Activated CD4-positive, alpha-beta T cell treated with anti-CD3 and anti-CD28 coated beads, Interleukin-2, amount 10 ng/mL, durations not matched to agents 24 days and 14 days (primary cell): ENCODE measurements around the gene NEDD8. TPM values are rescaled to one million over a fixed set of nuclear protein-coding genes. Genes with fewer than 3 reads are reported as not detected.
"Not testable (repeated sequence)": the region's sequence is repeated elsewhere in the genome, so short reads cannot be mapped to it uniquely, and the experiment has no call there.

Experiments used
- DNase-seq: peaks from one replicate; pipeline ENCODE4 v3.0.0; 2022
- H3K27ac Mint-ChIP-seq: one replicate; pipeline ENCODE4 v1.8.0; 2022; ENCODE audit warnings: mild to moderate bottlenecking, mixed read lengths
- H3K27me3 Mint-ChIP-seq: one replicate; pipeline ENCODE4 v1.8.0; 2022; ENCODE audit warnings: mixed read lengths
- H3K36me3 Mint-ChIP-seq: one replicate; pipeline ENCODE4 v1.8.0; 2022; ENCODE audit warnings: low read depth, mild to moderate bottlenecking, mixed read lengths
- H3K4me1 Mint-ChIP-seq: one replicate; pipeline ENCODE4 v1.8.0; 2021; ENCODE audit warnings: mixed read lengths
- H3K4me3 Mint-ChIP-seq: one replicate; pipeline ENCODE4 v1.8.0; 2022; ENCODE audit warnings: mild to moderate bottlenecking, moderate library complexity, mixed read lengths
- H3K9me3 Mint-ChIP-seq: one replicate; pipeline ENCODE4 v1.8.0; 2021; ENCODE audit warnings: mixed read lengths
- intact Hi-C: fragments of 100-400 bp; cut with micrococcal nuclease; formaldehyde crosslinking; loops from one replicate; pipeline ENCODE4 v1.15.1; 2023
- total RNA-seq: library from RNA; stranded (reverse); gene quantifications from 2 replicates; pipeline ENCODE4 v1.2.3, GENCODE V29; 2022

The NEDD8 gene
- total RNA-seq, 1 donor from 2014 or later: 190 TPM

DNA sequence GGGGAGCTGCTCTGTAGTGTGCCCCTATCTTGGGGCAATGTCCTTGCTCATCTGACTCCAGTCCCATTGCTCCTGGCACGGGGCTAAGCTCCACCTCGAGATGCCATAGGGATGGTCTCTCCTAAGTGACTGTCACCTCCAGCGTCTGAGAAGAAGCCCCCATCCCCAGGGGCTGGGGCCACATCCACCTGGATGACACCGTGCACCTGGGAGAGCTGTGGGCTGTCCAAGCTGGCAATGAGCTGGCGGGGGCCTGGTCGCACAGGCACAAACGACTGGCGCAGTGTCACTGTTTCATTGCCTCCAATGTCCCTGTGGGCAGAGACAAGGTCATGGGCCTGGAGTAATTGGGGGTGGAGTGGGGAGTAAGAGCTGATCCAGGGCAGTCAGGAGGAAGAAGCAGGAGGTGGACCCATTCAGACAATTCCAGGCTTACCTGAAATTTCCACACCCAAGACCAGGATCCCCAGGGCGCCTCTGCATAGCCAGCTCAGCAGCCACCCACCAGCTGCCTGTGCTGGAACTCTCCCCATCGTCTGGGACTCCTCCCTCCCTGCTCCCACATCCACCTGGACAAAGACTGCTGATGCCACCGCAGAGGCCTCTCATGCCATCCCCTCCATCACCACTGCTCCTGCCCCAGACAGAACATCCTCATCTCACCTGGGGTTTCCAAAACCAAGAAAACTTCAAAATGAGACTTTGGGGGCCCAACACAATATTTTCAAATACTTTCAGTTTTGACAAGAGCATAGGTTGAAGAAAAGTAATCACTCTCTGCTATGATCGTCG is 17.3 kb upstream of the NEDD8 start:
- Mint-ChIP-seq H3K4me3 (peak overlapping the region; percentile 58), H3K27ac (peak overlapping the region; percentile 85), H3K4me1 (peaks cover 46% of the 10 kb centered on the region), H3K36me3 (peaks cover 13% of the 10 kb centered on the region), H3K9me3 (no peaks in the 10 kb centered on the region), H3K27me3 (no peaks in the 10 kb centered on the region)
- DNase-seq: no peak
- intact Hi-C loops: no loop called here

DNA sequence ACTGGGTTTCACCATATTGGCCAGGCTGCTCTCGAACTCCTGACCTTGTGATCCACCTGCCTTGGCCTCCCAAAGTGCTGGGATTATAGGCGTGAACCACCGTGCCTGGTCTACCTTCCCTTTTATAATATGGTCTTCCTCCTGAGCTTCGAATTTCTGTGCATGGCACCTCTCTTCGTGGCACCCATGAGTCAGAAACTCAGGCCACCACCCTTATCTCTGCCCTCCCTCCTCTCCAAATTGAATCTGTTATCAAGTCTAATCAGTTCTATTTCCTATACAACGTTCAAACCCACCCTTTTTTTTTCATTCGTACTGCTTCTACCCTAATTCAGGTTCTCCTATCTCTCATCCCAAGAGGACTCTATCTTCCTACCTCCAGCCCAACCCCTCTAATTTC is 15.3 kb upstream of the NEDD8 start:
- no peak for DNase-seq
- no peaks in the 10 kb centered on the region for H3K27me3 Mint-ChIP-seq
- H3K36me3 Mint-ChIP-seq: peaks cover 8% of the 10 kb centered on the region
- no peaks in the 10 kb centered on the region for H3K9me3 Mint-ChIP-seq
- peak overlapping the region; percentile 83 for H3K27ac Mint-ChIP-seq
- peak overlapping the region; percentile 59 for H3K4me3 Mint-ChIP-seq
- peaks cover 60% of the 10 kb centered on the region for H3K4me1 Mint-ChIP-seq
- intact Hi-C loops: loop anchor here (1.0 to 2.0 kb wide), 2 partner anchors 27 to 41 kb away; no protein-coding TSS in a partner anchor

DNA sequence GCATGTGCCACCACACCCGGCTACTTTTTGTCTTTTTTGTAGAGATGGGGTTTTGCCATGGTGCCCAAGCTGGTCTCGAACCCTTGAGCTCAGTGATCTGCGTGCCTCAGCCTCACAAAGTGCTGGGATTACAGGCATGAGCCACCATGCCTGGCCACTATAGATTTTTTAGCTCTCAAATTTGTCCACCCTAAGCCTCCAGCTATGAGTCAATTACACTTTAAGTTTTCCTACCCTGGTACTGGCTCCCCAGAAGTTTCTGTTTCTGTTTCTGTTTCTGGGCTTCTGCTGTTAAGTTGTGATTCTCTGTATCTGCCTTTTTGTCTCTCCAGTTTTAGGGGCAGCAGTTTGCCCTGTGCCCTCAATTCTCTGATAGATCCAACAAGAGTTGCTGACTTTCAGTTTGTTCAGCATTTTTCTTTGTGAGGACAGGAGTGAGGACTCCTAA is 14.6 kb upstream of the NEDD8 start:
- H3K27ac Mint-ChIP-seq: peak overlapping the region; percentile 94
- no peaks in the 10 kb centered on the region for H3K9me3 Mint-ChIP-seq
- intact Hi-C loops: loop anchor here (1.0 to 2.0 kb wide), 2 partner anchors 28 to 42 kb away; no protein-coding TSS in a partner anchor
- H3K4me1 Mint-ChIP-seq: peaks cover 62% of the 10 kb centered on the region
- H3K36me3 Mint-ChIP-seq: peaks cover 10% of the 10 kb centered on the region
- no peaks in the 10 kb centered on the region for H3K27me3 Mint-ChIP-seq
- DNase-seq: peak; percentile 85
- H3K4me3 Mint-ChIP-seq: peak overlapping the region; percentile 70

DNA sequence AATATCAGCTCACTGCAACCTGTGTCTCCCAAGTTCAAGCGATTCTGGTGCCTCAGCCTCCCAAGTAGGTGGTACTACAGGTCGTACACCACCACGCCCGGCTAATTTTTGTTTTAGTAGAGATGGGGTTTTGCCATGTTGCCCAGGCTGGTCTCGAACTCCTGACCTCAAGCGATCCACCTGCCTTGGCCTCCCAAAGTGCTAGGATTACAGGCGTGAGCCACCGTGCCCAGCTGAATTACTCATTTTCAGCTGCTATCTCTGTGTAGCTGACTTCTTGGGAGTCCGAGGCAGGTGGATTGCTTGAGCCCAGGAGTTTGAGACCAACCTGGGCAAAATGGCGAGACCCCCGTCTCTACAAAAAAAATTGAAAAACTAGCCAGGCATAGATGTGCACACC is 13.2 kb upstream of the NEDD8 start:
- intact Hi-C loops, H3K27me3 Mint-ChIP-seq, H3K27ac Mint-ChIP-seq, H3K4me3 Mint-ChIP-seq, DNase-seq, H3K9me3 Mint-ChIP-seq: not testable (repeated sequence)
- peaks cover 56% of the 10 kb centered on the region for H3K4me1 Mint-ChIP-seq
- peaks cover 16% of the 10 kb centered on the region for H3K36me3 Mint-ChIP-seq

DNA sequence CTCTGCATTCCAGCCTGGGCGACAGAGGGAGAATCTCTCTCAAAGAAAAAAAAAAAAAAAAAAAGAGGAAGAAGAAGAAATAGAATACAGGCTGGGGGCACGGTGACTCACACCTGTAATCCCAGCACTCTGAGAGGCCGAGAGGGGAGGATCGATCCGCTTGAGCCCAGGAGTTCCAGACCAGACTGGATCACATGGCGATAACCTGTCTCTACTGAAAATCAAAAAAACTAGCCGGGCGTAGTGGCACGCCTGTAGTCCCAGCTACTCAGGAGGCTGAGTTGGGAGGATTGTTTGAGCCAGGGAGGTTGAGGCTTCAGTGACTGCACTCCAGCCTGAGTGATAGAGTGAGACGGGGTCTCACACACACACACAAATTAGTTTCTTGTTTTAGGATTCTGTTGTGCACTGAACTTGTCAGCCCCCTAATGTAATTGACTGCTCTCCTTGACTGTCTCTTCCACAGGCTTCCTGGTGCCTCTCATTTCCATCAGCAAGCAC is 11.2 kb upstream of the NEDD8 start:
- H3K9me3 Mint-ChIP-seq: no peaks in the 10 kb centered on the region
- no peaks in the 10 kb centered on the region for H3K27me3 Mint-ChIP-seq
- H3K4me1 Mint-ChIP-seq: peaks cover 59% of the 10 kb centered on the region
- DNase-seq: peak; percentile 71
- H3K36me3 Mint-ChIP-seq: peaks cover 32% of the 10 kb centered on the region
- intact Hi-C loops: loop anchor here (1.0 to 2.0 kb wide), 3 partner anchors 54 to 89 kb away; no protein-coding TSS in a partner anchor
- peak overlapping the region; percentile 100 for H3K27ac Mint-ChIP-seq
- H3K4me3 Mint-ChIP-seq: peak overlapping the region; percentile 99

DNA sequence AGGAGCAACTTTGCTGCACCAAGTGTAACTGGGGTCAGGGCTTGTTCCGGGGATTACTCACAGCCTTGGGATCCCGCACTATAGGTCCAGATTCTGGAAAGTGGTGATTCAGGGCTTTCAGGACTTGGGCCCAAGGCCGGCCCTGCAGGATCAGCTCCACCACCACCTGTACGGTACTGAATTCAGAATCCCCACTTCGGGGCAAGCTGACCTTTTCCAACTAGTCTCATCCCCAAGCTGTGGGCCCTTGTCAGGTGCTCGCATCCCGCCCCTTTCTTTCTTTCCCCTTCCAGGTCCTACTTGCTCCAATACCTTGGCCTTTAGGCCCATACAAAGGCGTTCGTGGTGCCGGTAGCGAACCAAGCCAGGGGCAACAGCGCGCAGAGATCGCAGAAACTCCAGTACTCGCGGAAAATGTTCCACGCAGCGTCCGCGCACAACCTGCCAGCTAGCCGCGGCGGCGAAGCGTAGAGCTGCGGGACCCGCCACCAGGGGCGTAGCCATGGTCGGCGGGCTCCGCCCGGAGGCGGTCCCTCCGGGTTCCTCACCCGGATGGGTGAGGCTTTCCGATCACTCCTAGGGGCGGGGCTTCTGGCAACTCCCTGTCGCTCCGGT is 9.8 kb upstream of the NEDD8 start:
- intact Hi-C loops: loop anchor here (1.0 to 2.0 kb wide), 8 partner anchors 10 to 200 kb away; partner anchors contain the start of genes CHMP4A, GMPR2, IPO4 and NEDD8
- peak overlapping the region; percentile 100 for H3K27ac Mint-ChIP-seq
- H3K27me3 Mint-ChIP-seq: no peaks in the 10 kb centered on the region
- peak overlapping the region; percentile 99 for H3K4me3 Mint-ChIP-seq
- H3K36me3 Mint-ChIP-seq: peaks cover 44% of the 10 kb centered on the region
- DNase-seq: peak; percentile 99
- no peaks in the 10 kb centered on the region for H3K9me3 Mint-ChIP-seq
- peaks cover 61% of the 10 kb centered on the region for H3K4me1 Mint-ChIP-seq

DNA sequence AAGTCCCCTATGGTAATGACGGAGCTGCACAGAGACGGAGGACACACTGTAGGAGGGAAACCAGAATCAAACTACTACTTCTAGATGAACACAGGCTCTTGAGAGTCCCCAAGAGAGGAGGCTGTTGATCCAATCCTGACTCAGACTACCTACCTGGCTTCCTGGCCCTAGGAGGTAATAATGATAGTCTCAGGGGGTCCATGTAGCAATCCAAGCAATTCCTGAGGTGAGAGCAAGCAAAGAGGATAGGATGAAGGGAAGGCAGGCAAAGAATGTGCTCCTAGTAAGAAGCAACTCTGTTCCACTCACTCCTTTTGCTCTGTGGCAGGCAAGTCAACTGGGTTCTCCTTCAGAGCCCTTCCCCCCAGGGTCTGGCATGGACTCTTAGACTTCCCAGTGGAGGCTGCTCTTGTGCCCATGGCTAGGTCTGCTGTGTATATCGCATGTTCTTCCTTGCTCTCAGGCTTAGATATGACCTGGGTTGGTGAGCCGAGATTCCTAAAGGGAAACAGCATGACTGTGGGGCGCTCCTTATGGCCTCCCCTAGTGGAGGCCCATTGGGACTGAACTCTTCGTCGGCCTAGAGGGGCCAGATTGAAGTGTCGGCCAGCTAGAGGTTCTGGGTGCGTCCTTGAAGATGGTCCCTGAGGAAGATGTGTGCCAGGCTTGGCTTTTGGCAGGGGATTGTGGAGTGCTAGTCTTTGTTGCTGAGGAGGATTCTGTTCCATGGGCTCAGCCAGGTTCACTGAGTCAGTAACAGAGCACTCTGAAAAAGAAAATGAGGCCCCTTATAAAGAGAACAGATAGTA is 8.1 kb upstream of the NEDD8 start:
- no peak for DNase-seq
- H3K27ac Mint-ChIP-seq: peak overlapping the region; percentile 52
- intact Hi-C loops: no loop called here
- peak overlapping the region; percentile 99 for H3K4me3 Mint-ChIP-seq
- H3K9me3 Mint-ChIP-seq: no peaks in the 10 kb centered on the region
- H3K27me3 Mint-ChIP-seq: no peaks in the 10 kb centered on the region
- H3K4me1 Mint-ChIP-seq: peaks cover 62% of the 10 kb centered on the region
- peaks cover 57% of the 10 kb centered on the region for H3K36me3 Mint-ChIP-seq

DNA sequence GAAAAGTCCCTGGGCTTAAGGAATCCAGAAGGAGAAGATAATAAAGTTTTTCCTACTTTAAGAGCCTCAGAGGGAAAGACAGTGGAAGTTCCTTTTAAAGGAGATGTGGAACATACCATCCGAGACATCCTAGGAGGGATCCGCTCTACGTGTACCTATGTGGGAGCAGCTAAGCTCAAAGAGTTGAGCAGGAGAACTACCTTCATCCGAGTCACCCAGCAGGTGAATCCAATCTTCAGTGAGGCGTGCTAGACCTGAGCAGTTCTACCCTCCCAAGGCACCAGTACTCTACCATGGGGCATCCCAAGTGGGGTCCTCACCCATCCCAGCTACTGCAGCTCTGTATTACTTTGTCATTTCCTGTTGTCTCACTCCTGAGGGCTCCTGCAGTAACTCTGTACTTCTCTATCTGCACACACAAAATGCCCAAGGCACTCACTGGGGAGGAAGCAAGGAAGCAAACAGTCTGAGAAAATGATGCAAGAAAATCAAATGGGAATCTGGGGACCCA is 6.4 kb upstream of the NEDD8 start:
- Mint-ChIP-seq H3K27me3 (no peaks in the 10 kb centered on the region), H3K36me3 (peaks cover 66% of the 10 kb centered on the region), H3K9me3 (no peaks in the 10 kb centered on the region), H3K4me3 (no peak overlapping the region), H3K4me1 (peaks cover 67% of the 10 kb centered on the region), H3K27ac (peak overlapping the region; percentile 27)
- intact Hi-C loops: no loop called here
- DNase-seq: no peak

DNA sequence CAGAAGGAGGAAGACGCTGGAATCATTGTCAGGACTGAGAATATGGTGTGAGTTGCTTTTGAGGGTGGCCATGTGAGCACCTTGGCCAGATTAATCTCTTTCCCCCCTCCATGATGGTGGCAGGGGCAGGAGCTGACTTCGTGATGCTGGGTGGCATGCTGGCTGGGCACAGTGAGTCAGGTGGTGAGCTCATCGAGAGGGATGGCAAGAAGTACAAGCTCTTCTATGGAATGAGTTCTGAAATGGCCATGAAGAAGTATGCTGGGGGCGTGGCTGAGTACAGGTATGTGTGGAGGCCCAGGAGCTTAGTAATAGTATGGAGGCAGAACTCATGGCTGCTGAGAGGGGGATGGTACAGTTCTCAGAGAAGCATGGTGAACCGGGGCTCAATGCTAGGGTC is 6.0 kb upstream of the NEDD8 start:
- no peaks in the 10 kb centered on the region for H3K27me3 Mint-ChIP-seq
- H3K4me1 Mint-ChIP-seq: peaks cover 66% of the 10 kb centered on the region
- intact Hi-C loops: no loop called here
- no peaks in the 10 kb centered on the region for H3K9me3 Mint-ChIP-seq
- H3K27ac Mint-ChIP-seq: no peak overlapping the region
- no peak overlapping the region for H3K4me3 Mint-ChIP-seq
- H3K36me3 Mint-ChIP-seq: peaks cover 66% of the 10 kb centered on the region
- no peak for DNase-seq

DNA sequence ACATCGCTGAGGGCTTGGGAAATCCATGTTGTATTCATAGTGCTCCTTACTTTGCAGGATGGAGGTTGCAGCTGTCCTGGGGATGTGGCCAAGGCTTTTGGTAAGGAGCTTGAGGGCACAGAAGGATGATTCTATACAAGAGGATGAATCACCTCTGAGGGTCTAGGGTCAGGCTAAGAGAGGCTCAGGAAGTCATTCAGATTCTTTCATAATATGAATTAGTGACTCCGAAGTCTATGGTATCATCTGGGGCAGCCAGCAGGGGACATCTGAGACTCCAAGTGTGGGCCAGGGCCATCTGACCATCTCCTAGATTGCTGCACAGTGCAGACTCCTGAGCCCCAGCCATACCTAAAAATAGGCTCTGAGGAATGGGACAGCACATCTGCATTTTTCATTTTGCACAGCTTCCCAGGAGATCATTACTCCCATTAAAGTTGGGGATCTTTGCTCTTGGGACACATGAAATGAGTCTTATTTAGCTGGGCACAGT is 5.3 kb upstream of the NEDD8 start:
- Mint-ChIP-seq H3K4me3 (no peak overlapping the region), H3K27me3 (no peaks in the 10 kb centered on the region), H3K4me1 (peaks cover 62% of the 10 kb centered on the region), H3K27ac (no peak overlapping the region), H3K36me3 (peaks cover 66% of the 10 kb centered on the region), H3K9me3 (no peaks in the 10 kb centered on the region)
- intact Hi-C loops: no loop called here
- no peak for DNase-seq

DNA sequence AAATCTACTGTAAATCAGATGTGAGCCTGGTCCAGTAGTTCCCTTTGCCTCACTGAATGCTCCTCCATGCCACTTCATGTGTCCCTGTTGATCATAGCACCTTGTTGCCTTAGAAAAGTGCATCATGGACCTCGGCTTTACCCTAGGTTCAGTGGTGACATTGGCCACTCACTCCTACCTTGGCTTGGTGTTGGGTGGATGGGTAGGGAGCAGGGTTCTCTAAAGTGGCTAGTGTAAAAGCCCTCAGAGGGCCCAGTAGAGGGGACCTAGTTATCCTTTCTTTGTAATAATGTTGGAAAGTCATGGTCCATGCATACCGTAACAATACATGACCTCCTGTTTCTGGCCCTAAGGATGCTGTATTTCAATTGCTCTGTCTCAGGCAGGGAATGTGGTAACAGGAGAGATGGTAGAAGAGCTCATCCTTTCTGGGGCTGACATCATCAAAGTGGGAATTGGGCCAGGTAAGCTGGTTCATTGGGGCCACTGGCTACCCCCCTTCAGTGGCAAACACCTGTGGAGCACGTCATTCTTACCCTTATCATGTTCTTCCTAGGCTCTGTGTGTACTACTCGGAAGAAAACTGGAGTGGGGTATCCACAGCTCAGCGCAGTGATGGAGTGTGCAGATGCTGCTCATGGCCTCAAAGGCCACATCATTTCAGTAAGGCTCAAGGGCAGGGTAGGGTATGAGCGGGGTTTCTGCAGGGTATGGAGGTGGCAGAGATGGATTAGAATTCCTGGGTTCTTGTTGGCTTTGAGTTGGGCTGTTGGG is 4.7 kb upstream of the NEDD8 start:
- Mint-ChIP-seq H3K36me3 (peaks cover 64% of the 10 kb centered on the region), H3K27ac (no peak overlapping the region)
- no peak for DNase-seq

DNA sequence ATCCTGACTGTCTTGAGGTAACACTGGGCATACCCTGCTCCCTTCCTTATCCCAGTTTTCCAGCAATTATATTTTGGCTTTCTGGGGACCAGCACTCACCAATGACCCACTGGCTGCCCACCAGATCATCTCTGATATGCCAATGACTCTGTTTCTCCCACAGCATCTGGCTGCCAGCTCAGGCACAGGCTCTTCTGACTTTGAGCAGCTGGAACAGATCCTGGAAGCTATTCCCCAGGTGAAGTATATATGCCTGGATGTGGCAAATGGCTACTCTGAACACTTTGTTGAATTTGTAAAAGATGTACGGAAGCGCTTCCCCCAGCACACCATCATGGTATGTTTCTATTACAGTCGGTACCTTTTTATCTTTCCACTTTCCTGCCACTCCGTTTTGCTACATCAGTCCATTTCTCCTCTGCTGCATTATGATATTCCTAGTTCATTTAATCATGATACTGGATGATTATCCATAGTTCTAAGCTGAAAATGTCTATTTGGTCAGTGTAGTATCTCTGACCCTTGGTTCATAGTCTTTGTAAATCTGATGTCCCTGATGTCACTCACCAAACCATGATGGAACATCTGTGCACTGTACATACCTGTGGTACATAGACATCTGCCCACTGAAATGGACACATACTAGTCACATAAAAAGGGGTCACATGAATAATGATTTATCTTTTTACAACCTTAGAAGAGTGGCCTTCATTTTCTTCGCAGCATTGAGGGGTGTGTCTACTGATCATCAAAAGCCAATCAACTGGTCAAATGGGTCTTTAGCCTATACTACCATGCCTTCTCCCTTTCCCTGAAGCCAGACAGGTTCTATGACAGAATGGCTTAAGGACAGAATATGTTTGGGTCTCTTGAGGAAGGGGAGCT is 3.9 kb upstream of the NEDD8 start:
- peak overlapping the region; percentile 17 for H3K27ac Mint-ChIP-seq
- no peak for DNase-seq
- H3K4me1 Mint-ChIP-seq: peaks cover 64% of the 10 kb centered on the region
- no peaks in the 10 kb centered on the region for H3K27me3 Mint-ChIP-seq
- H3K36me3 Mint-ChIP-seq: peaks cover 63% of the 10 kb centered on the region
- no peaks in the 10 kb centered on the region for H3K9me3 Mint-ChIP-seq
- no peak overlapping the region for H3K4me3 Mint-ChIP-seq
- intact Hi-C loops: no loop called here

More for the DNA sequence above, 4.7 kb upstream of the NEDD8 start:
- H3K4me3 Mint-ChIP-seq: no peak overlapping the region
- intact Hi-C loops: no loop called here
- H3K9me3 Mint-ChIP-seq: no peaks in the 10 kb centered on the region
- H3K4me1 Mint-ChIP-seq: peaks cover 60% of the 10 kb centered on the region
- no peaks in the 10 kb centered on the region for H3K27me3 Mint-ChIP-seq
